CD4-positive, CD25-positive, alpha-beta regulatory T cell (primary cell): ENCODE results near the gene MAPKAPK2. TPM values are rescaled to one million over a fixed set of nuclear protein-coding genes. Genes with fewer than 3 reads are reported as not detected.

ENCODE experiments used
- ATAC-seq, 2 donors: fragments of 150-1000 bp; cut with Tn5 transposase; one replicate each; pipeline ENCODE4 v1.10.0; 2021; ENCODE audit warnings: low read depth in 2 of 2, moderate number of reproducible peaks in 2 of 2, moderate library complexity in 1 of 2
- DNase-seq, 3 donors: peaks; one replicate each; pipeline versions ENCODE4 v3.0.0 to v3.0.0-alpha.2; 2012 to 2022; ENCODE audit warnings: mixed read lengths in 1 of 3
- H3K27ac ChIP-seq: one replicate; pipeline ENCODE4 v1.7.0; 2013; ENCODE audit warnings: mild to moderate bottlenecking, low read length; ENCODE audit not compliant: insufficient read depth, poor library complexity, severe bottlenecking
- H3K27me3 ChIP-seq: one replicate; pipeline ENCODE4 v1.7.0; 2013; ENCODE audit warnings: low read length; ENCODE audit not compliant: control insufficient read depth, insufficient read depth
- H3K36me3 ChIP-seq: one replicate; pipeline ENCODE4 v1.7.0; 2013; ENCODE audit warnings: mild to moderate bottlenecking, low read length, moderate library complexity; ENCODE audit not compliant: control insufficient read depth, insufficient read depth
- H3K4me1 ChIP-seq: 2 replicates; pipeline ENCODE4 v1.7.0; 2013; ENCODE audit warnings: mild to moderate bottlenecking, low read length; ENCODE audit not compliant: insufficient read depth, control insufficient read depth, poor library complexity, severe bottlenecking
- H3K4me3 ChIP-seq: one replicate; pipeline ENCODE4 v1.7.0; 2013; ENCODE audit warnings: low read depth, mild to moderate bottlenecking, low read length, moderate library complexity
- H3K9me3 ChIP-seq, 2 experiments: 1 replicate in 1 of 2; 2 replicates in 1 of 2; pipeline ENCODE4 v1.7.0; 2013; ENCODE audit warnings: low read length in 2 of 2, mild to moderate bottlenecking in 1 of 2, moderate library complexity in 1 of 2; ENCODE audit not compliant: control insufficient read depth in 2 of 2
- H3K27ac Mint-ChIP-seq, 3 donors: one replicate each; pipeline ENCODE4 v1.8.0; 2020 to 2022; ENCODE audit warnings: mild to moderate bottlenecking in 3 of 3, mixed read lengths in 3 of 3, moderate library complexity in 2 of 3
- H3K27me3 Mint-ChIP-seq: one replicate; pipeline ENCODE4 v1.8.0; 2022; ENCODE audit warnings: mild to moderate bottlenecking, mixed read lengths
- H3K36me3 Mint-ChIP-seq: one replicate; pipeline ENCODE4 v1.8.0; 2020; ENCODE audit warnings: mixed read lengths
- H3K4me1 Mint-ChIP-seq, 4 donors: one replicate each; pipeline ENCODE4 v1.8.0; 2020 to 2022; ENCODE audit warnings: mixed read lengths in 4 of 4, mild to moderate bottlenecking in 1 of 4
- H3K4me3 Mint-ChIP-seq, 4 donors: one replicate each; pipeline ENCODE4 v1.8.0; 2020 to 2022; ENCODE audit warnings: mild to moderate bottlenecking in 4 of 4, mixed read lengths in 4 of 4, moderate library complexity in 3 of 4
- H3K9me3 Mint-ChIP-seq, 7 donors: one replicate each; pipeline ENCODE4 v1.8.0; 2020 to 2022; ENCODE audit warnings: mixed read lengths in 7 of 7, mild to moderate bottlenecking in 3 of 7, moderate library complexity in 2 of 7
- polyA plus RNA-seq, 4 donors: library from polyadenylated mRNA; unstranded; fragments of 300-500 nt; fragmentation: Illumina TruSeq; gene quantifications; one replicate each; pipeline ENCODE4 v1.2.3, GENCODE V29; 2021
- total RNA-seq: library from RNA; stranded (reverse); gene quantifications from one replicate; pipeline ENCODE4 v1.2.3, GENCODE V29; 2022

Gene MAPKAPK2
- total and polyA plus RNA-seq, 5 donors from 2014 or later, result 2.4 to 167 (median 3.2) TPM

GRCh38 chr1:206706298-206706791 lies 21.6 kb downstream of the MAPKAPK2 start:
- no peaks in the 10 kb centered on the region for H3K27me3 ChIP-seq
- no peak overlapping the region for H3K27ac ChIP-seq
- H3K4me3 ChIP-seq, result no peak overlapping the region
- Mint-ChIP-seq H3K4me1 (peaks cover 39 to 92% (median 76%) of the 10 kb centered on the region in 4 donors), H3K36me3 (no peaks in the 10 kb centered on the region), H3K4me3 (peak overlapping the region in 2 of 4 donors; percentile 12 to 51), H3K27me3 (no peaks in the 10 kb centered on the region), H3K9me3 (no peaks in the 10 kb centered on the region), H3K27ac (peak overlapping the region in 2 of 3 donors; percentile 11 to 63)
- no peaks in the 10 kb centered on the region for H3K36me3 ChIP-seq
- ATAC-seq (peak in 1 of 2 donors; percentile 31), DNase-seq (no peak)
- no peaks in the 10 kb centered on the region for H3K9me3 ChIP-seq
- peaks cover 77% of the 10 kb centered on the region for H3K4me1 ChIP-seq

- Mint-ChIP-seq H3K36me3 (no peaks in the 10 kb centered on the region), H3K27ac (peak overlapping the region; percentile 11 to 95 (median 63)), H3K4me1 (peaks cover 39 to 96% (median 78%) of the 10 kb centered on the region in 4 donors), H3K27me3 (no peaks in the 10 kb centered on the region), H3K9me3 (no peaks in the 10 kb centered on the region), H3K4me3 (peak overlapping the region in 3 of 4 donors; percentile 12 to 51 (median 23))
- Histone ChIP-seq H3K9me3 (no peaks in the 10 kb centered on the region), H3K4me1 (peaks cover 77% of the 10 kb centered on the region), H3K27me3 (no peaks in the 10 kb centered on the region), H3K4me3 (no peak overlapping the region), H3K27ac (no peak overlapping the region), H3K36me3 (no peaks in the 10 kb centered on the region)
- ATAC-seq (no peak), DNase-seq (no peak)
Measured at GRCh38 chr1:206706806-206707366, 22.2 kb downstream of the MAPKAPK2 start.

DNA sequence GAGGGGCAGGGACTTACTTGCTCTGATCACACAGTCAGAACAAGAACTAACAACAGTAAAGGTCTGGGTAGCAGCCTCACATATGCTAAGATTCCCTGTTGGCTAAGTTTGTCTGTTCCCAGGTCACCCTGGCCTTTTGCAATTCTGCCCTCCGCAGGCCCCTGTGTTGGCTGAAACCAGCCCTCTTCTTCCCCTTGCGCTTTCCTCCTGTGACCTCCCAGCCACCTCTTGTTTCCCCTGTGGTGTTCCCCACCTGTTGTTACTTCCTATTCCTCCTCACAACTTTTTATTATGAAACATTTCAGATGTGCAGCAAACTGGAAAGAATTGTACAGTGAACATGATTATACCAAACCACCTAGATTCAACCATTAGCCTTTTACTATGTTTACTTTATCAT lies 23.4 kb downstream of the MAPKAPK2 start:
- Histone ChIP-seq H3K27me3 (no peaks in the 10 kb centered on the region), H3K27ac (no peak overlapping the region), H3K9me3 (no peaks in the 10 kb centered on the region), H3K4me3 (peak overlapping the region; percentile 28), H3K36me3 (no peaks in the 10 kb centered on the region), H3K4me1 (peaks cover 76% of the 10 kb centered on the region)
- DNase-seq (no peak), ATAC-seq (no peak)
- peak overlapping the region in 1 of 3 donors; percentile 1 for H3K27ac Mint-ChIP-seq
- H3K4me3 Mint-ChIP-seq, result peak overlapping the region in 3 of 4 donors; percentile 1 to 29 (median 4)
- H3K4me1 Mint-ChIP-seq, result peaks cover 39 to 94% (median 76%) of the 10 kb centered on the region in 4 donors
- no peaks in the 10 kb centered on the region for H3K27me3 Mint-ChIP-seq
- peaks cover 2% of the 10 kb centered on the region for H3K36me3 Mint-ChIP-seq
- no peaks in the 10 kb centered on the region for H3K9me3 Mint-ChIP-seq

- H3K4me3 ChIP-seq, result no peak overlapping the region
Measured at GRCh38 chr1:206708882-206709281, 24.2 kb downstream of the MAPKAPK2 start.

GRCh38 chr1:206709322-206709721 lies 24.6 kb downstream of the MAPKAPK2 start:
- peaks cover 76% of the 10 kb centered on the region for H3K4me1 ChIP-seq
- no peak overlapping the region for H3K4me3 ChIP-seq
- no peaks in the 10 kb centered on the region for H3K9me3 Mint-ChIP-seq
- peak overlapping the region in 2 of 4 donors; percentile 3 to 44 for H3K4me3 Mint-ChIP-seq
- no peaks in the 10 kb centered on the region for H3K9me3 ChIP-seq
- DNase-seq, result no peak
- H3K27me3 ChIP-seq, result no peaks in the 10 kb centered on the region
- peak overlapping the region in 2 of 3 donors; percentile 9 to 70 for H3K27ac Mint-ChIP-seq
- H3K36me3 Mint-ChIP-seq, result peaks cover 4% of the 10 kb centered on the region
- H3K27me3 Mint-ChIP-seq, result no peaks in the 10 kb centered on the region
- peaks cover 30 to 94% (median 72%) of the 10 kb centered on the region in 4 donors for H3K4me1 Mint-ChIP-seq
- H3K27ac ChIP-seq, result no peak overlapping the region
- ATAC-seq, result no peak
- no peaks in the 10 kb centered on the region for H3K36me3 ChIP-seq

More at GRCh38 chr1:206708882-206709281, 24.2 kb downstream of the MAPKAPK2 start:
- Mint-ChIP-seq H3K27ac (no peak overlapping the region), H3K9me3 (no peaks in the 10 kb centered on the region), H3K4me1 (peaks cover 34 to 94% (median 74%) of the 10 kb centered on the region in 4 donors), H3K27me3 (no peaks in the 10 kb centered on the region), H3K4me3 (peak overlapping the region in 1 of 4 donors; percentile 3), H3K36me3 (peaks cover 4% of the 10 kb centered on the region)
- ATAC-seq (no peak), DNase-seq (no peak)
- Histone ChIP-seq H3K9me3 (no peaks in the 10 kb centered on the region), H3K27me3 (no peaks in the 10 kb centered on the region), H3K4me1 (peaks cover 76% of the 10 kb centered on the region), H3K36me3 (no peaks in the 10 kb centered on the region), H3K27ac (no peak overlapping the region)

- DNase-seq, result no peak
- H3K9me3 Mint-ChIP-seq, result no peaks in the 10 kb centered on the region
- Histone ChIP-seq H3K36me3 (no peaks in the 10 kb centered on the region), H3K4me3 (no peak overlapping the region), H3K9me3 (no peaks in the 10 kb centered on the region), H3K27me3 (no peaks in the 10 kb centered on the region), H3K27ac (no peak overlapping the region), H3K4me1 (peaks cover 76% of the 10 kb centered on the region)
- peaks cover 4% of the 10 kb centered on the region for H3K36me3 Mint-ChIP-seq
- no peak for ATAC-seq
- H3K4me3 Mint-ChIP-seq, result peak overlapping the region in 1 of 4 donors; percentile 37
- H3K27me3 Mint-ChIP-seq, result no peaks in the 10 kb centered on the region
- H3K4me1 Mint-ChIP-seq, result peaks cover 28 to 94% (median 71%) of the 10 kb centered on the region in 4 donors
- H3K27ac Mint-ChIP-seq, result peak overlapping the region; percentile 11 to 70 (median 33)
Measured at GRCh38 chr1:206709772-206710459, 25.2 kb downstream of the MAPKAPK2 start.

DNA sequence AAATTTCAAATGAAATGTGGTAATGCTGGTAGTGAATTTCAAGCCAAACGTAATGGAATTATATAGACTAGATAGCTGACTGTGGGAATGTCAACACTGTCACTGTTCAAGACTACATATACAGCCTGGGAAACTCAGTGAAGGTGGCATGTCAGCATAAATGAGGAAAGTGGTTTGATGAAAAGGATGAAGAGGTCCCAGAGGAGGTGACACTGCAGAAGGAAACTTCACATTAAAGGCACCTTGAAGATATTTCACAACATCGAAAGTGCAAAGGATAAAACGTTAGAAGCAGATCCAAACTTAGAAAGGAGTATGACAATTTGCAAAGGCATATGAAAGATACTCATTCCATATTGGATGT lies 25.7 kb downstream of the MAPKAPK2 start:
- no peak overlapping the region for H3K27ac ChIP-seq
- no peaks in the 10 kb centered on the region for H3K27me3 ChIP-seq
- peaks cover 4% of the 10 kb centered on the region for H3K36me3 Mint-ChIP-seq
- H3K9me3 ChIP-seq, result no peaks in the 10 kb centered on the region
- no peaks in the 10 kb centered on the region for H3K27me3 Mint-ChIP-seq
- H3K9me3 Mint-ChIP-seq, result no peaks in the 10 kb centered on the region
- no peak overlapping the region for H3K4me3 ChIP-seq
- H3K4me1 Mint-ChIP-seq, result peaks cover 33 to 94% (median 73%) of the 10 kb centered on the region in 4 donors
- peak overlapping the region in 1 of 4 donors; percentile 37 for H3K4me3 Mint-ChIP-seq
- peak overlapping the region in 2 of 3 donors; percentile 33 to 70 for H3K27ac Mint-ChIP-seq
- ATAC-seq (no peak), DNase-seq (no peak)
- peaks cover 76% of the 10 kb centered on the region for H3K4me1 ChIP-seq
- no peaks in the 10 kb centered on the region for H3K36me3 ChIP-seq
